ENCODE data around the gene SLC8A2. TPM values are rescaled to one million over a fixed set of nuclear protein-coding genes. Genes with fewer than 3 reads are reported as not detected.

SLC8A2 gene
- total RNA-seq, 3 donors from 2014 or later (not counting 1 experiment from before 2014, with no cell fraction given), result 0.20 TPM; not detected in 2

DNA sequence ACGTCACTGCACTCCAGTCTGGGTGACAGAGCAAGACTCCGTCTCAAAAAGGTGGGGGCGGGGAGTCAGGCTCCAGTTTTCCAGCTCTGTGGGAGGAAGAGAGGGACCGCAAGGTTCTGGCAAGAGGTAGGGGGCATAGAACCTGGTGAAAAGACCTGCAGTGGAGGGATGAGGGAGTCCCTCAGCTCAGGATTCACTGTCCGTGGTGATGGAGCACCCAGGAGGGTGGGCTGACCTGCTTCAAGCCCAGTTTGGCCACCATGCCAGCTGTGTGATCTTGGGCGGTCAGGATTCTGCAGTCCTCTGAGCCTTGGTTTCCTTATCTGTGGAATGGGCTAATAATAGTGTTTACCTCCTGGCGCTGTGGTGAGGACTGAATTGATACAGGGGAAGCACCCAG, 21.2 kb downstream of the SLC8A2 start:
- Histone ChIP-seq H3K9me3 (ENCODE audit: control insufficient read depth, insufficient read depth, low read length) (no peaks in the 10 kb centered on the region), H3K27ac (ENCODE audit: low read length) (no peak overlapping the region), H3K4me3 (ENCODE audit: low read length) (no peak overlapping the region), H3K4me1 (ENCODE audit: control insufficient read depth, insufficient read depth, low read length) (peaks cover 22% of the 10 kb centered on the region), H3K27me3 (ENCODE audit: control insufficient read depth, insufficient read depth, low read length) (peaks cover 19% of the 10 kb centered on the region), H3K36me3 (ENCODE audit: control insufficient read depth, insufficient read depth, low read length) (no peaks in the 10 kb centered on the region)
- TF ChIP-seq, protein P1, sequence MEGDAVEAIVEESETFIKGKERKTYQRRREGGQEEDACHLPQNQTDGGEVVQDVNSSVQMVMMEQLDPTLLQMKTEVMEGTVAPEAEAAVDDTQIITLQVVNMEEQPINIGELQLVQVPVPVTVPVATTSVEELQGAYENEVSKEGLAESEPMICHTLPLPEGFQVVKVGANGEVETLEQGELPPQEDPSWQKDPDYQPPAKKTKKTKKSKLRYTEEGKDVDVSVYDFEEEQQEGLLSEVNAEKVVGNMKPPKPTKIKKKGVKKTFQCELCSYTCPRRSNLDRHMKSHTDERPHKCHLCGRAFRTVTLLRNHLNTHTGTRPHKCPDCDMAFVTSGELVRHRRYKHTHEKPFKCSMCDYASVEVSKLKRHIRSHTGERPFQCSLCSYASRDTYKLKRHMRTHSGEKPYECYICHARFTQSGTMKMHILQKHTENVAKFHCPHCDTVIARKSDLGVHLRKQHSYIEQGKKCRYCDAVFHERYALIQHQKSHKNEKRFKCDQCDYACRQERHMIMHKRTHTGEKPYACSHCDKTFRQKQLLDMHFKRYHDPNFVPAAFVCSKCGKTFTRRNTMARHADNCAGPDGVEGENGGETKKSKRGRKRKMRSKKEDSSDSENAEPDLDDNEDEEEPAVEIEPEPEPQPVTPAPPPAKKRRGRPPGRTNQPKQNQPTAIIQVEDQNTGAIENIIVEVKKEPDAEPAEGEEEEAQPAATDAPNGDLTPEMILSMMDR (IDR thresholded peaks at IDR 0.05), result no peak
- H3K36me3 Mint-ChIP-seq, result no peaks in the 10 kb centered on the region
- H3K4me1 Mint-ChIP-seq, result peaks cover 14 to 25% of the 10 kb centered on the region in 2 donors
- DNase-seq (no peak), ATAC-seq (no peak)
- H3K27ac Mint-ChIP-seq, result no peak overlapping the region
- H3K27me3 Mint-ChIP-seq (ENCODE audit: low read depth in 2 of 2), result peaks cover 48 to 51% of the 10 kb centered on the region in 2 donors
- WGBS (ENCODE audit: insufficient coverage), result 69% methylated on average over 6 of the region's 7 CpGs
- intact Hi-C loops (cut with micrococcal nuclease), result no loop called here
- no peak overlapping the region for H3K4me3 Mint-ChIP-seq
- H3K9me3 Mint-ChIP-seq, result no peaks in the 10 kb centered on the region

DNA sequence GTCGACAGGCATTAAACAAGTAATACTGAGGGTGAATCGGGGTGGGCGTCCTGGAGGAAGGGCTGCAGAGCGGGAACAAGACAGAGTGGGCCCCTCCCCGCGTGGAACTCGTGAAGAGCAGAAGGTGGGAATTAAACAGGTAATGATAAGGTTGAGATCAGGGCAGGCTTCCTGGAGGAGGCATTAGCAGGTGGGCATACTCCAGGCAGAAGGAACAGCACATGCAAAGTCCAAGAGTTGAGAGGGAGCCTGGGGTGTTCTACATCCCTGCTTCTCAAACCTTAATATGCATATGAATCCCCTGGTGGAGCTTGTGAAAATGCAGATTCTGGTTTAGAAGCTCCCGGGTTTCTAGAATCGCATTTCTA, 23.3 kb downstream of the SLC8A2 start:
- H3K36me3 ChIP-seq (ENCODE audit: control insufficient read depth, insufficient read depth, low read length), result no peaks in the 10 kb centered on the region
- TF ChIP-seq, protein P1 (IDR thresholded peaks at IDR 0.05), result no peak
- intact Hi-C loops (cut with micrococcal nuclease), result no loop called here
- peak overlapping the region; percentile 3 for H3K4me3 Mint-ChIP-seq
- 32% methylated on average over 9 of the region's 9 CpGs for WGBS (ENCODE audit: insufficient coverage)
- peaks cover 57 to 61% of the 10 kb centered on the region in 2 donors for H3K27me3 Mint-ChIP-seq (ENCODE audit: low read depth in 2 of 2)
- H3K27ac ChIP-seq (ENCODE audit: low read length), result no peak overlapping the region
- H3K36me3 Mint-ChIP-seq, result no peaks in the 10 kb centered on the region
- H3K27ac Mint-ChIP-seq, result no peak overlapping the region
- no peaks in the 10 kb centered on the region for H3K9me3 Mint-ChIP-seq
- H3K4me3 ChIP-seq (ENCODE audit: low read length), result no peak overlapping the region
- no peaks in the 10 kb centered on the region for H3K9me3 ChIP-seq (ENCODE audit: control insufficient read depth, insufficient read depth, low read length)
- peaks cover 36% of the 10 kb centered on the region for H3K4me1 ChIP-seq (ENCODE audit: control insufficient read depth, insufficient read depth, low read length)
- peaks cover 27% of the 10 kb centered on the region for H3K27me3 ChIP-seq (ENCODE audit: control insufficient read depth, insufficient read depth, low read length)
- no peak for DNase-seq
- no peak for ATAC-seq
- peaks cover 35 to 46% of the 10 kb centered on the region in 2 donors for H3K4me1 Mint-ChIP-seq

DNA sequence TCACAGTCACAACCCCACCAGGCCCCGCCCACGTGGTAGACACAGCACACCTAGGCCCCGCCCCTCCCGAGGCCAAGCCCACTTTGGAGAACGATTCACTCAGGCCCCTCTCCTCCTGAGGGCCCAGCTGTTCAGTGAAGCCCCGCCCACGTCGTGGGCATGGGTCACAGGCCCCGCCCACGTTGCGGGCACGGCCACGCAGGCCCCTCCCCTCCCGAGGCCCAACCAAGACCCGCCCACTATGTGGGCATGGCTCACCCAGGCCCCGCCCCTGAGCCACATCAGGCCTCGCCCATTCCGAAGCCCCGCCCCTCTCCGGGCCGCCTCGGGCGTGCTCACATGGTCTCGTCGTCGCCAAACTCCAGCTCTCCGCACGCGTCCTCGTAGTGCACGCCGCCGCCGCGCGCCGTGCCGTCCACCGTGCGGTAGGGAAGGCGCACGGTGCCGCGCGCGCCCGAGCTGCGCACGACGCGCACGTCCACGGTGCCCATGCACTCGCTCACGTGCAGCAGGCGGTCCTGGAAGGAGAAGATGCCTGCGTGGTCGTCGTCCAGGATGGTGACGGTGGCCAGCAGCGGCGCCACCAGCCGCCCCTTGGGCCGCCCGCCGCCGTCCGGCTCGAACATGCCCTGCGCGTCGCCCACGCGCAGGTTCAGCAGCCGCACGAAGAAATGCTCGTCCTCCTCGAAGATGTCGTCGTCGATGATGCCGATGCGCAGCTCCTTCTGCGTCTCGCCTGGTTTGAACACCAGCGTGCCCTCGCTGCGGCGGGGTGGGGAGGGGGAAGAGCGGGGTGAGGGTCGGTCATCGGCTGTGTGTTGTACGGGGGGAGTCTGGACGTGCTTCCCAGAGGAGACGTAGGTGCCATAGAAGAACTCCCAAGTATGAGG, 24.0 kb downstream of the SLC8A2 start:
- TF ChIP-seq, protein P1 (IDR thresholded peaks at IDR 0.05), result no peak
- Mint-ChIP-seq H3K9me3 (no peaks in the 10 kb centered on the region), H3K4me1 (peaks cover 41 to 52% of the 10 kb centered on the region in 2 donors), H3K4me3 (peak overlapping the region; percentile 57), H3K27ac (no peak overlapping the region), H3K36me3 (no peaks in the 10 kb centered on the region), H3K27me3 (ENCODE audit: low read depth in 2 of 2) (peaks cover 62 to 67% of the 10 kb centered on the region in 2 donors)
- Histone ChIP-seq H3K4me3 (ENCODE audit: low read length) (no peak overlapping the region), H3K9me3 (ENCODE audit: control insufficient read depth, insufficient read depth, low read length) (no peaks in the 10 kb centered on the region), H3K27me3 (ENCODE audit: control insufficient read depth, insufficient read depth, low read length) (peaks cover 31% of the 10 kb centered on the region), H3K27ac (ENCODE audit: low read length) (no peak overlapping the region), H3K4me1 (ENCODE audit: control insufficient read depth, insufficient read depth, low read length) (peaks cover 39% of the 10 kb centered on the region), H3K36me3 (ENCODE audit: control insufficient read depth, insufficient read depth, low read length) (no peaks in the 10 kb centered on the region)
- ATAC-seq, result peak; percentile 67 to 73 (median 72)
- WGBS (ENCODE audit: insufficient coverage), result 11% methylated on average over 95 of the region's 95 CpGs
- DNase-seq, result peak; percentile 45 to 73
- intact Hi-C loops (cut with micrococcal nuclease), result no loop called here
